Measurements from ENCODE around the gene TRIM24. TPM values are rescaled to one million over a fixed set of nuclear protein-coding genes. Genes with fewer than 3 reads are reported as not detected.

TRIM24 gene
- total and polyA plus RNA-seq, 10 of the 15 experiments (the other 5 are each of a cell fraction or from before 2014, with no cell fraction given): 4.6 to 23.5 (median 13.6) TPM

GRCh38 chr7:138622841-138623240 is 162.8 kb downstream of the TRIM24 start:
- ChIA-PET POLR2A (no interaction called here), SMC1A (ENCODE audit: uncharacterized antibody, unreplicated experiment) (no interaction called here), RAD21 (ENCODE audit: unreplicated experiment) (no interaction called here), CTCF (no interaction called here)
- in situ Hi-C loops (cut with MboI) (no loop called here), intact Hi-C loops (cut with micrococcal nuclease; ENCODE audit: unreplicated experiment) (no loop called here)
- DNase-seq (ENCODE audit: low read depth, low spot score) (no peak), FAIRE-seq (no peak), ATAC-seq (no peak)
- Histone ChIP-seq H3K27me3 (replicated peaks in 1 of 2; ENCODE audit: control insufficient read depth in 2 of 2, insufficient read depth in 2 of 2, low read length in 1 of 2) (no peaks in the 10 kb centered on the region), H3K79me2 (ENCODE audit: control insufficient read depth, insufficient read depth, low read length) (no peaks in the 10 kb centered on the region), H3K9me3 (replicated peaks; ENCODE audit: control insufficient read depth, insufficient read depth, low read length) (no peaks in the 10 kb centered on the region), H3K4me1 (ENCODE audit: control insufficient read depth, insufficient read depth, low read length) (no peaks in the 10 kb centered on the region; the same call in 1 of the 2 replicates), H4K20me1 (ENCODE audit: control insufficient read depth, insufficient read depth) (no peaks in the 10 kb centered on the region), H3K36me3 (ENCODE audit: control insufficient read depth in 2 of 2, insufficient read depth in 2 of 2, low read length in 1 of 2) (no peaks in the 10 kb centered on the region), H3K9ac (ENCODE audit: control insufficient read depth, insufficient read depth, low read length) (no peak overlapping the region), H3K4me2 (ENCODE audit: control insufficient read depth, insufficient read depth) (no peak overlapping the region), H3K27ac (ENCODE audit: control insufficient read depth, insufficient read depth) (no peak overlapping the region), H3K4me3 (no peak overlapping the region), H2AFZ (ENCODE audit: control insufficient read depth, low read depth, low read length) (no peak overlapping the region)
- 48% methylated on average over 1 of the region's 1 CpG for WGBS (ENCODE audit: insufficient coverage, insufficient replicate concordance, low lambda C conversion rate, missing lambda C conversion rate)
- BruUV-seq (replicated peaks): no TSS peak
- TF ChIP-seq PKNOX1 (IDR thresholded peaks at IDR 0.05) (no peak), GATAD2B (conservative IDR thresholded peaks at IDR 0.05; ENCODE audit: low read depth) (no peak), CUX1 (IDR thresholded peaks at IDR 0.05; ENCODE audit: insufficient replicate concordance, low read depth, low read length) (no peak), EGR1 (IDR thresholded peaks at IDR 0.05; ENCODE audit: borderline replicate concordance in 1 of 2, low read depth in 2 of 2, low read length in 2 of 2) (no peak), ZBTB4 (CRISPR knock-in tag; IDR thresholded peaks at IDR 0.05) (no peak), EED (IDR thresholded peaks at IDR 0.05; ENCODE audit: low read depth) (no peak), MYC (IDR thresholded peaks at IDR 0.05; ENCODE audit: insufficient read depth, insufficient read length, insufficient replicate concordance, low read length, severe bottlenecking) (no peak), SRF (IDR thresholded peaks at IDR 0.05; ENCODE audit: low read depth in 2 of 2, low read length in 2 of 2) (no peak), IRF4 (IDR thresholded peaks at IDR 0.05; ENCODE audit: low read depth, low read length) (no peak), PML (IDR thresholded peaks at IDR 0.05; ENCODE audit: low read length) (no peak), PBX3 (IDR thresholded peaks at IDR 0.05; ENCODE audit: insufficient replicate concordance, low read depth, low read length) (no peak), HCFC1 (IDR thresholded peaks at IDR 0.05; ENCODE audit: low read length) (no peak), BCL11A (IDR thresholded peaks at IDR 0.05; ENCODE audit: low read depth, low read length) (no peak)

All from GM12878 (cell line).